Neural crest cell (in vitro differentiated cells): ENCODE measurements around the gene UTP11. TPM values are rescaled to one million over a fixed set of nuclear protein-coding genes. Genes with fewer than 3 reads are reported as not detected.

Experiments
- DNase-seq: peaks from one replicate; pipeline ENCODE4 v3.0.0; 2021; ENCODE audit warnings: low read depth, mixed read lengths, low spot score
- H3K27ac Mint-ChIP-seq: one replicate; pipeline ENCODE4 v1.8.0; 2021; ENCODE audit warnings: mild to moderate bottlenecking, mixed read lengths; ENCODE audit not compliant: unreplicated experiment
- H3K27me3 Mint-ChIP-seq: 2 replicates; pipeline ENCODE4 v1.8.0; 2021; ENCODE audit warnings: low read depth, mild to moderate bottlenecking, mixed read lengths
- H3K36me3 Mint-ChIP-seq: 2 replicates; pipeline ENCODE4 v1.8.0; 2021; ENCODE audit warnings: low read depth, mild to moderate bottlenecking, mixed read lengths
- H3K4me1 Mint-ChIP-seq: 2 replicates; pipeline ENCODE4 v1.8.0; 2021; ENCODE audit warnings: mixed read lengths
- H3K4me3 Mint-ChIP-seq: one replicate; pipeline ENCODE4 v1.8.0; 2021; ENCODE audit warnings: mild to moderate bottlenecking, mixed read lengths
- H3K9me3 Mint-ChIP-seq: 2 replicates; pipeline ENCODE4 v1.8.0; 2021; ENCODE audit warnings: mixed read lengths
- CTCF ChIP-seq: fragments of 200-600 bp; sonication (generic); conservative IDR thresholded peaks from 2 replicates; pipeline ENCODE4 v1.5.0; 2021; ENCODE audit warnings: antibody characterized with exemption, mild to moderate bottlenecking
- total RNA-seq: library from RNA; stranded (reverse); gene quantifications from 2 replicates; pipeline ENCODE4 v1.2.1, GENCODE V29; 2021

UTP11 gene
- total RNA-seq, 1 donor from 2014 or later: 41.2 TPM

GRCh38 chr1:38053416-38054091 is 41.0 kb downstream of the UTP11 start:
- Mint-ChIP-seq H3K4me3 (no peak overlapping the region), H3K36me3 (no peaks in the 10 kb centered on the region), H3K9me3 (no peaks in the 10 kb centered on the region), H3K4me1 (peaks cover 53% of the 10 kb centered on the region), H3K27ac (no peak overlapping the region), H3K27me3 (peaks cover 41% of the 10 kb centered on the region)
- no peak for TF ChIP-seq CTCF
- DNase-seq: no peak

DNA sequence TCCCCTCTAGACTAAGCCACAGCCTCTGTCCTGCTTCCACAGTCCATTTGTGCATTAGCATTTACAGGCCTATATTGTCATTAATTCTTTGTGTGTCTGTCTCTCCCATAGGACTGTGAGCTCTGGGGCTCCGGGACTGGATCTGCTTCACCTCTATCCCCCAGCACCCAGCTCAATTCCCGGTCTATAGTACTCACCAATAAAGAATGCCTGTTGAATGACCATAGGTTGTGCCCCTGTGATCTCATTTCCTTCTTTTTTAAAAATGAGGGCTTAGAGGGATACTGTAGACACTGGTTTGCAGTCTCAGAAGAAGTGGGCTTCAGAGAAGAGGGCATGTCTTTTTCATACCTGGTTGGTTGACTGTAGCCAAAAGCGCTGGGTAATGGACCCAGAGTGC is 42.9 kb downstream of the UTP11 start:
- H3K27me3 Mint-ChIP-seq: peaks cover 24% of the 10 kb centered on the region
- H3K4me1 Mint-ChIP-seq: peaks cover 56% of the 10 kb centered on the region
- H3K4me3 Mint-ChIP-seq: no peak overlapping the region
- no peak overlapping the region for H3K27ac Mint-ChIP-seq
- H3K36me3 Mint-ChIP-seq: no peaks in the 10 kb centered on the region
- no peak for TF ChIP-seq CTCF
- no peaks in the 10 kb centered on the region for H3K9me3 Mint-ChIP-seq
- DNase-seq: no peak

DNA sequence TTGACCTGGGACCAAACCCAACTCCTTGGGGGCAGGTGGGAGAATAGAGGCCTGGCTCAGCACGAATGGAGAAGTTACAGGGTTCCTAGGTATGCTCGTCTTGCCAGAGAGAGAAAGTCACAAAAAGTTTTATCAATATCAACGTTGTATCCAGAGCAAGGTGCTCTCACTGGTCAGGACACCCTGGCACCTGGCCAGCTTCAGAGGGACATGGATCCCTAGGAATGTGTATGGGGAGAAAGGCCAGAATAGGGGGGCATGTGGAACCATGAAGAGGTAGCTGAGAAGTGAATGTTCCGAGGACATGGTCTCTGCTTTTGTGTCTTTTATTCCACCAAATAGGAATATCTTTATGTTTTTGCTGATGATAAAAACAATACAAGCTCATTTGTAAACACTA is 43.4 kb downstream of the UTP11 start:
- Mint-ChIP-seq H3K4me1 (peaks cover 50% of the 10 kb centered on the region), H3K36me3 (no peaks in the 10 kb centered on the region), H3K4me3 (no peak overlapping the region), H3K27ac (no peak overlapping the region), H3K9me3 (no peaks in the 10 kb centered on the region), H3K27me3 (peaks cover 23% of the 10 kb centered on the region)
- DNase-seq: no peak
- TF ChIP-seq CTCF: no peak

DNA sequence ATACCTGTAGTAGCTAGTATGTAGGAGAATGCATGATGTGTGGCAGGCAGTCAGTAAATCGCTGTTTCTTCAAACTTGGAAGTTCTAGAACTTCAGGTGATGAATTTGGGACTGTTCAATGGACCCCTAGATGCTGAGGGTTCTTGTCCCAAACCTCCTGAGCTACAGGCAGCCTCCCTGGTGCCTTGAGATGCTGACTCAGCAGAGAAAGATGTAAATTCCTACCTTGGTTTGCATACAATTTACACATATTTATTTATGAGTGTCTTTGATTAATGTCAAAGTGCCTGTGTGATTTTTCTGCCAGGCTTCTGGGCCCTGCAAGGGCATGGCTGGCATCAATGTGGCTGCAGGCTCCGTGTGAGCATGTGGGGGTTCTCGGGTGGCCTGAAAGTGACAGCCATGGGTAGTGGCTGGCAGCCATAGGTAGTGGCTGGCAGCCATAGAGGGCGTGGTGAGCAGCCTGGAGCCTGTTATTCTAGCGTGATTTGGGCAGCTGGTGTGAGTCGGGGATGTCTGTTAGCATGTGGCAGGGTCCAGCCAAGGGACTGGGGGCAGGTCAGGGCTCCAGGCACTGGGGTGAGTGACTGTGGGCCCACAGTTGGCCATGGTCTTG is 47.2 kb downstream of the UTP11 start:
- Mint-ChIP-seq H3K27me3 (peaks cover 4% of the 10 kb centered on the region), H3K27ac (peak overlapping the region; percentile 78), H3K4me1 (peaks cover 42% of the 10 kb centered on the region), H3K36me3 (no peaks in the 10 kb centered on the region), H3K9me3 (no peaks in the 10 kb centered on the region), H3K4me3 (no peak overlapping the region)
- TF ChIP-seq CTCF: no peak
- DNase-seq: no peak

GRCh38 chr1:38060498-38060897 is 48.0 kb downstream of the UTP11 start:
- no peaks in the 10 kb centered on the region for H3K9me3 Mint-ChIP-seq
- no peaks in the 10 kb centered on the region for H3K36me3 Mint-ChIP-seq
- no peak for DNase-seq

More at GRCh38 chr1:38060498-38060897, 48.0 kb downstream of the UTP11 start:
- Mint-ChIP-seq H3K4me3 (no peak overlapping the region), H3K27ac (peak overlapping the region; percentile 78), H3K27me3 (peaks cover 2% of the 10 kb centered on the region), H3K4me1 (peaks cover 42% of the 10 kb centered on the region)
- no peak for TF ChIP-seq CTCF
